K562 (cell line): Measurements from ENCODE around the gene CELA3A. TPM values are rescaled to one million over a fixed set of nuclear protein-coding genes. Genes with fewer than 3 reads are reported as not detected.
A peak's percentile ranks its signal among the peaks of the same experiment; 100 is the strongest.

Source experiments
- BACH1 ChIP-seq: fragments of 200-800 bp; sonication (Bioruptor generic); IDR thresholded peaks from 2 replicates; pipeline ENCODE4 v1.6.1; 2016; ENCODE audit warnings: missing genetic modification characterization, missing compliant biosample characterization
- CBX3 ChIP-seq, 2 experiments: IDR thresholded peaks; 1 replicate in 1 of 2; 2 replicates in 1 of 2; pipeline ENCODE4 v1.6.1; 2012; ENCODE audit warnings: inconsistent platforms in 2 of 2, low read length in 2 of 2, borderline replicate concordance in 1 of 2, control low read depth in 1 of 2
- CREB1 ChIP-seq, 2 experiments: sonication (generic) in 1 of 2; formaldehyde crosslinking in 1 of 2; IDR thresholded peaks; 2 replicates each; pipeline versions ENCODE4 v1.6.1 to v1.8.0; 2012 to 2022; ENCODE audit warnings: inconsistent platforms in 1 of 2, mild to moderate bottlenecking in 1 of 2, missing genetic modification reagents in 1 of 2, moderate library complexity in 1 of 2
- CTBP1 ChIP-seq: fragments of 450-650 bp; IDR thresholded peaks from 2 replicates; pipeline ENCODE4 v1.6.1; 2016; ENCODE audit warnings: borderline replicate concordance
- CXXC5 ChIP-seq: fragments of 250-450 bp; sonication (Bioruptor Pico); IDR thresholded peaks from 2 replicates; pipeline ENCODE4 v1.8.0; 2022; ENCODE audit warnings: inconsistent platforms, mild to moderate bottlenecking, moderate library complexity
- FOXJ2 ChIP-seq: fragments of 200-800 bp; sonication (Bioruptor generic); IDR thresholded peaks from 2 replicates; pipeline ENCODE4 v1.6.1; 2016; ENCODE audit warnings: missing genetic modification characterization, missing compliant biosample characterization
- HLTF ChIP-seq: fragments of 450-650 bp; IDR thresholded peaks from 2 replicates; pipeline ENCODE4 v1.6.1; 2016
- LARP7 ChIP-seq: fragments of 450-650 bp; IDR thresholded peaks from 2 replicates; pipeline ENCODE4 v1.6.1; 2016
- MAZ ChIP-seq, 2 experiments: fragments of 450-650 bp in 1 of 2; sonication (generic) in 1 of 2; formaldehyde crosslinking; IDR thresholded peaks in 1 of 2; conservative IDR thresholded peaks in 1 of 2; 2 replicates each; pipeline versions ENCODE4 v1.4.0 to v1.5.0; 2020; ENCODE audit warnings: mild to moderate bottlenecking in 1 of 2, missing genetic modification reagents in 1 of 2
- MTA3 ChIP-seq: fragments of 450-650 bp; formaldehyde crosslinking; IDR thresholded peaks from 2 replicates; pipeline ENCODE4 v1.6.1; 2017; ENCODE audit warnings: mild to moderate bottlenecking, borderline replicate concordance
- RCOR1 ChIP-seq, 2 experiments: IDR thresholded peaks; 2 replicates each; pipeline ENCODE4 v1.6.1; 2012; ENCODE audit warnings: low read depth in 2 of 2, low read length in 2 of 2, borderline replicate concordance in 1 of 2, improper control_type of control experiment in 1 of 2
- TBP ChIP-seq: optimal IDR thresholded peaks from 2 replicates; pipeline ENCODE3; 2011; ENCODE audit warnings: low read depth, low read length, improper control_type of control experiment
- ZFP1 ChIP-seq: fragments of 450-650 bp; formaldehyde crosslinking; IDR thresholded peaks from 2 replicates; pipeline ENCODE4 v1.4.0; 2020; ENCODE audit warnings: mild to moderate bottlenecking, mixed read lengths
- ZNF696 ChIP-seq: fragments of 250-450 bp; sonication (Bioruptor Pico); conservative IDR thresholded peaks from 2 replicates; pipeline ENCODE4 v1.4.0; 2020; ENCODE audit warnings: mild to moderate bottlenecking, moderate library complexity
- polyA plus RNA-seq, 8 experiments: library from polyadenylated mRNA; depleted of rRNA in 4 of 8; stranded (reverse) in 5 of 8; unstranded in 3 of 8; fragments of >200 nt; fragmentation: Nextera tagmentation in 2 of 8; fragmentation: Illumina TruSeq in 1 of 8; extraction: Ambion mirVana in 2 of 8; extraction: Trizol in 1 of 8; gene quantifications; 2 replicates each; pipeline versions ENCODE4 v1.2.1 to v1.2.3, GENCODE V29; 2011 to 2014; ENCODE audit warnings: inconsistent platforms in 1 of 8, missing spikeins in 1 of 8
- total RNA-seq, 7 experiments: library from RNA; depleted of rRNA in 6 of 7; stranded (reverse); fragments of >200 nt in 6 of 7; fragmentation: Illumina TruSeq in 2 of 7; extraction: Trizol in 2 of 7; gene quantifications; 2 replicates each; pipeline versions ENCODE4 v1.2.1 to v1.2.3, GENCODE V29; 2011 to 2021; ENCODE audit warnings: low replicate concordance in 1 of 7
- TF ChIP-seq, protein P1 (sequence below), 2 experiments: fragments of 150-350 bp in 1 of 2; IDR thresholded peaks; 2 replicates each; pipeline ENCODE4 v1.6.1; 2012 to 2016; ENCODE audit warnings: low read depth in 2 of 2, low read length in 2 of 2, mild to moderate bottlenecking in 1 of 2, moderate library complexity in 1 of 2
- TF ChIP-seq, protein P2 (sequence below): IDR thresholded peaks from 2 replicates; pipeline ENCODE4 v1.6.1; 2012; ENCODE audit warnings: low read depth, low read length, improper control_type of control experiment, borderline replicate concordance
- TF ChIP-seq, protein P3 (sequence below), 2 experiments: fragments of 450-650 bp; IDR thresholded peaks; 2 replicates each; pipeline ENCODE4 v1.6.1; 2018; ENCODE audit warnings: mild to moderate bottlenecking in 2 of 2, low read depth in 1 of 2; ENCODE audit not compliant: partially characterized antibody in 2 of 2

CELA3A gene
- total and polyA plus RNA-seq, 9 of the 15 experiments (the other 6 are each of a cell fraction or from before 2014, with no cell fraction given) = 5.4 TPM; not detected in 8

DNA sequence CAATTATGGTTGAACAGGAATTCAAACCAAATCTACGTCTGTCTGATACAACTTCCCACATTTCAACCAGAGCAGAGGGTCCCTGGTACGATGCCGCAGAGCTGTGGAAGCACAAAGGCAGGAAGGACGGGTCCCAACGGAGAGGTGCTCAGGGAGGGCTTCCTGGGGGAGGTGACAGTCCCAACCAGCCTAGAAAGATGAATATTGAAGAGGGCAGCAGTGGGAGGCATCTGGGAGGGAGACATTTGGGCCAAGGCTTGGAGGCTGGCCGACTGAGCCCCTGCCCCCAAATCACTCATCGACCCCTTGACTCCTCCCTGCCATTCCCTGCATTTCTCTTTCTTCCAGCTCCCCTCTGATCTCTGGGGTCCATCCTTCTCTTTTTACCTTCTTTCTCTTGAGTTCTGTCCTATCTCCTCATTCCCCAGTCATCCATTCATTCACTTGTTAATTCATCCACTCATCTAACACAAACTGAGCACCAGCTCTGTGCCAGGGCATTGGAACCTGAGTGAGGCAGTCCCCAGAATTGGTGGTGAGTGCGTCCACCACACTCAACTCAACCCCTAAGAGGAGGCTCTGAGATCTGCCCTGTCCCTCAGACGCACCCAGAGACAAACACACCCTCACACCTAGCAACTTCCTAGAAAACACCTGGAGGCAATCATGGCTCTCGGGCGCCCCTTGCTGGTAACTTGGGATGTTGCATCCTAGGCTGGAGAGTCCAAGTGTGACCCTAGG, 37.8 kb upstream of the CELA3A start (continued):
- TF ChIP-seq, protein P1, sequence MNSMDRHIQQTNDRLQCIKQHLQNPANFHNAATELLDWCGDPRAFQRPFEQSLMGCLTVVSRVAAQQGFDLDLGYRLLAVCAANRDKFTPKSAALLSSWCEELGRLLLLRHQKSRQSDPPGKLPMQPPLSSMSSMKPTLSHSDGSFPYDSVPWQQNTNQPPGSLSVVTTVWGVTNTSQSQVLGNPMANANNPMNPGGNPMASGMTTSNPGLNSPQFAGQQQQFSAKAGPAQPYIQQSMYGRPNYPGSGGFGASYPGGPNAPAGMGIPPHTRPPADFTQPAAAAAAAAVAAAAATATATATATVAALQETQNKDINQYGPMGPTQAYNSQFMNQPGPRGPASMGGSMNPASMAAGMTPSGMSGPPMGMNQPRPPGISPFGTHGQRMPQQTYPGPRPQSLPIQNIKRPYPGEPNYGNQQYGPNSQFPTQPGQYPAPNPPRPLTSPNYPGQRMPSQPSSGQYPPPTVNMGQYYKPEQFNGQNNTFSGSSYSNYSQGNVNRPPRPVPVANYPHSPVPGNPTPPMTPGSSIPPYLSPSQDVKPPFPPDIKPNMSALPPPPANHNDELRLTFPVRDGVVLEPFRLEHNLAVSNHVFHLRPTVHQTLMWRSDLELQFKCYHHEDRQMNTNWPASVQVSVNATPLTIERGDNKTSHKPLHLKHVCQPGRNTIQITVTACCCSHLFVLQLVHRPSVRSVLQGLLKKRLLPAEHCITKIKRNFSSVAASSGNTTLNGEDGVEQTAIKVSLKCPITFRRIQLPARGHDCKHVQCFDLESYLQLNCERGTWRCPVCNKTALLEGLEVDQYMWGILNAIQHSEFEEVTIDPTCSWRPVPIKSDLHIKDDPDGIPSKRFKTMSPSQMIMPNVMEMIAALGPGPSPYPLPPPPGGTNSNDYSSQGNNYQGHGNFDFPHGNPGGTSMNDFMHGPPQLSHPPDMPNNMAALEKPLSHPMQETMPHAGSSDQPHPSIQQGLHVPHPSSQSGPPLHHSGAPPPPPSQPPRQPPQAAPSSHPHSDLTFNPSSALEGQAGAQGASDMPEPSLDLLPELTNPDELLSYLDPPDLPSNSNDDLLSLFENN (IDR thresholded peaks at IDR 0.05; ENCODE audit: low read depth in 2 of 2, low read length in 2 of 2) = peak in 1 of 2 experiments; percentile 61; a peak in 1 of 4 replicates
- TF ChIP-seq ZNF696 (CRISPR knock-in tag) (no peak), FOXJ2 (tag) (peak; percentile 65; the same call in 1 of the 2 replicates), CTBP1 (peak; percentile 55; the same call in 1 of the 2 replicates), LARP7 (peak; percentile 86), MAZ (CRISPR knock-in tag; conservative IDR thresholded peaks at IDR 0.05 in 1 of 2, IDR thresholded peaks at IDR 0.05 in 1 of 2) (peak; percentile 38 to 71; a peak in 2 of 4 replicates), HLTF (0 out of 2 replicates have a peak, but pooled peaks have one; percentile 16), CBX3 (IDR thresholded peaks at IDR 0.05; ENCODE audit: borderline replicate concordance in 1 of 2, low read length in 2 of 2) (peak in 1 of 2 experiments; percentile 60; a peak in 1 of 3 replicates), MTA3 (0 out of 2 replicates have a peak, but pooled peaks have one; percentile 22), CXXC5 (CRISPR knock-in tag) (peak; percentile 38), RCOR1 (IDR thresholded peaks at IDR 0.05; ENCODE audit: borderline replicate concordance in 1 of 2, low read depth in 2 of 2, low read length in 2 of 2) (peak in 1 of 2 experiments; percentile 58; a peak in 1 of 4 replicates), ZFP1 (CRISPR knock-in tag) (no peak), TBP (peak; percentile 9), CREB1 (IDR thresholded peaks at IDR 0.05) (no peak), CREB1 (CRISPR knock-in tag; IDR thresholded peaks at IDR 0.05) (no peak), BACH1 (tag) (no peak)
- TF ChIP-seq, protein P2, sequence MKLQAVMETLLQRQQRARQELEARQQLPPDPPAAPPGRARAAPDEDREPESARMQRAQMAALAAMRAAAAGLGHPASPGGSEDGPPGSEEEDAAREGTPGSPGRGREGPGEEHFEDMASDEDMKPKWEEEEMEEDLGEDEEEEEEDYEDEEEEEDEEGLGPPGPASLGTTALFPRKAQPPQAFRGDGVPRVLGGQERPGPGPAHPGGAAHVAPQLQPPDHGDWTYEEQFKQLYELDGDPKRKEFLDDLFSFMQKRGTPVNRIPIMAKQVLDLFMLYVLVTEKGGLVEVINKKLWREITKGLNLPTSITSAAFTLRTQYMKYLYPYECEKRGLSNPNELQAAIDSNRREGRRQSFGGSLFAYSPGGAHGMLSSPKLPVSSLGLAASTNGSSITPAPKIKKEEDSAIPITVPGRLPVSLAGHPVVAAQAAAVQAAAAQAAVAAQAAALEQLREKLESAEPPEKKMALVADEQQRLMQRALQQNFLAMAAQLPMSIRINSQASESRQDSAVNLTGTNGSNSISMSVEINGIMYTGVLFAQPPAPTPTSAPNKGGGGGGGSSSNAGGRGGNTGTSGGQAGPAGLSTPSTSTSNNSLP = 0 out of 2 replicates have a peak, but pooled peaks have one; percentile 33
- TF ChIP-seq, protein P3, sequence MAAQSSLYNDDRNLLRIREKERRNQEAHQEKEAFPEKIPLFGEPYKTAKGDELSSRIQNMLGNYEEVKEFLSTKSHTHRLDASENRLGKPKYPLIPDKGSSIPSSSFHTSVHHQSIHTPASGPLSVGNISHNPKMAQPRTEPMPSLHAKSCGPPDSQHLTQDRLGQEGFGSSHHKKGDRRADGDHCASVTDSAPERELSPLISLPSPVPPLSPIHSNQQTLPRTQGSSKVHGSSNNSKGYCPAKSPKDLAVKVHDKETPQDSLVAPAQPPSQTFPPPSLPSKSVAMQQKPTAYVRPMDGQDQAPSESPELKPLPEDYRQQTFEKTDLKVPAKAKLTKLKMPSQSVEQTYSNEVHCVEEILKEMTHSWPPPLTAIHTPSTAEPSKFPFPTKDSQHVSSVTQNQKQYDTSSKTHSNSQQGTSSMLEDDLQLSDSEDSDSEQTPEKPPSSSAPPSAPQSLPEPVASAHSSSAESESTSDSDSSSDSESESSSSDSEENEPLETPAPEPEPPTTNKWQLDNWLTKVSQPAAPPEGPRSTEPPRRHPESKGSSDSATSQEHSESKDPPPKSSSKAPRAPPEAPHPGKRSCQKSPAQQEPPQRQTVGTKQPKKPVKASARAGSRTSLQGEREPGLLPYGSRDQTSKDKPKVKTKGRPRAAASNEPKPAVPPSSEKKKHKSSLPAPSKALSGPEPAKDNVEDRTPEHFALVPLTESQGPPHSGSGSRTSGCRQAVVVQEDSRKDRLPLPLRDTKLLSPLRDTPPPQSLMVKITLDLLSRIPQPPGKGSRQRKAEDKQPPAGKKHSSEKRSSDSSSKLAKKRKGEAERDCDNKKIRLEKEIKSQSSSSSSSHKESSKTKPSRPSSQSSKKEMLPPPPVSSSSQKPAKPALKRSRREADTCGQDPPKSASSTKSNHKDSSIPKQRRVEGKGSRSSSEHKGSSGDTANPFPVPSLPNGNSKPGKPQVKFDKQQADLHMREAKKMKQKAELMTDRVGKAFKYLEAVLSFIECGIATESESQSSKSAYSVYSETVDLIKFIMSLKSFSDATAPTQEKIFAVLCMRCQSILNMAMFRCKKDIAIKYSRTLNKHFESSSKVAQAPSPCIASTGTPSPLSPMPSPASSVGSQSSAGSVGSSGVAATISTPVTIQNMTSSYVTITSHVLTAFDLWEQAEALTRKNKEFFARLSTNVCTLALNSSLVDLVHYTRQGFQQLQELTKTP (IDR thresholded peaks at IDR 0.05; ENCODE audit: low read depth in 1 of 2, partially characterized antibody in 2 of 2) = peak in 1 of 2 experiments; percentile 15
